Measurements from ENCODE around the gene ONECUT2.
"Not testable (repeated sequence)": the region's sequence is repeated elsewhere in the genome, so short reads cannot be mapped to it uniquely, and the experiment has no call there.

Gene ONECUT2

DNA sequence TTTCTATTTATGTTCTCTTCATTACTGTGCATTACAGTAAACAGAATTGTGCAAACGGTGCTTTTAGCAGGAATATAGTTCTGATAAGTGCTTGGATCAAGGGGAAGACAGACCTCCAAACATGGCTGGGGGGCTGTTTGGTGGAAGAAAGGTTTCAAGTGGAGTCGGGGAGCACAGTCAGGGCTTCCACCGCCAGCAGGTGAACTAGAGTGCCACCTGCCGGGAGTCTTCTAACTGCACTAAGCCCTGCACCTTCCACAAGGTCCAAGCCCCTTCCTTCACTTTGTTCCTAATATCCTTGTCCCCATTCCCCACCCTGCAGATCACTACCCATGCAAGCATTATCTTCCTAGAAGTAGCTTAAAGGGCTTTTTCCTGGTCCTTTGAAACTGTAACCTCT is 11.1 kb downstream of the ONECUT2 start:
- DNase-seq (ENCODE audit: low spot score): peak; percentile 33

DNA sequence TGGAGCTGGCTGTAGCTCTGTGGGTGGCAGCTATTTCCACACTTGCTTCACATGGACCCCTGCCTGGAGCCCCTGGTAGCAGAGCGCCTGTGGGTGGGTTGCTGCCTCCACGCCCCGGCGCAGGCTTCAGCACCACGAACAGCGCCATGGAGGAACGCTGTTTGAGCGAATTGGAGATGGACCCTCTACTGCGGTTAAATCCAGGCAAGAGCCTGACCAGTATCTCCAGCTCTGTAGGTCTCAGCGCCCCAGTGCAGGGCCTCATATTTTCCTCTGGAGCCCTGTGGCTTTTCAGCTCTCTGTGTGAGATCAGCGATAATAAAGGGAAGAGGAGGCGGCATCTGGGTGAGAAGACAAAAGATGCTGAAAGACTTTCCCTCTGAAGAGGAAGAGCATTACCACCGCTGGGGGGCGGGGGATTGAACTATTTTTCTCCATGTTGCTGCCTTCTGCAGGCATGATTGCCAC is 12.0 kb downstream of the ONECUT2 start:
- peak; percentile 62 for DNase-seq (ENCODE audit: low spot score)

DNA sequence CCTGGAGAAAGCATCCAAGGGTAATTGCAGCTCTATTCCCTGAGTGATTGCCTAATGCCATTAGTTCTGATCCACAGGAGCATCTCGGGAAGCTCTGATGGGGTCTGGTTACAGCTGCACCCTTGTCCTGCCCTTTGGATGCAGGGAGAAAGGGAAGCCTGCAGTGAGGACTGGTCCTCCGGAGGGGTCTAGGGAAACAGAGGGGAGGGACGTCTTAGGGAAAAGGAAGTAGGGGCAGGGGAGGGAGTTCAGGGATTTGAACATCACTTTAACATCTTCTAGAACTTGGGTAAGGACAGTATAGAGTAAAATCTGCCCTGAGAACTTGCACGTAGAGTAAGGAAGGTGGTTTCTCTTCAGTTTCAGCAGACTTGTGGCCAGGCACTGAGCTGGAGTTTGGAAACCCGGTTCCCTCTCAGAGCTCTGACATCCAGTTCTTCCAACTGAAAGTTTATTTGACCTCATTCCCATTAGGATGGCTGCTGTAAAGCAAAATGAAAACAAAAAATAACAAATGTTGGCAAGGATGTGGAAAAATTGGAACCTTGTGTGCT is 20.5 kb downstream of the ONECUT2 start:
- DNase-seq (ENCODE audit: low spot score): no peak

DNA sequence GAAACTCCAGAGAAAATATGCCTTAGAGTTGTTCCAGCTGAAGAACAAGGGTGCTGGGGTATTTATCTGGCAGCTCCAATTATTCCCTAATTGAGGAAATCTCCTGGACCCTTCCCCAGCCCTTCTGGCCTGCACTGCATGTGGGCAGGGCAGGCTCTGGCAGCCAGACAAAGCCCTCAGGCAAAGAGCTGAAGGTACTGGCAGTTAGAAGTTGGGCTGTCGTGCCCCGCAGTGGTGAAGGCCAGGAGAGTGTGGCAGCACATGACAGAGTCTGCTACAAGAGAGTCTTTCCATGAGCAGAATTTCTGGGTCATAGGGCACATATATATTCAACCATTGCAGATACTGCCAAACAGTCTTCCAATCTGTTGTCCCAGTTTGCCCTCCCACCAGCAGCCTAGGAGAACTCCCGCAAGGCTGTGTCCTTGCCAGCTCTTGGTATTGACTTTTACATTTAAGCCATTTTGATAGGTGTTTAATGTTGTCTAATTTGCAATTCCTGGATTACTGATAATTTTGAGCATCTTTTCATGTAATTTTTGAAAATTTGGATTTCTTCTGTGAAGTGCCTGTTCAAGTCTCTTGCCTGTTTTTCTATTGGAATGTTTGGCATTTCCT is 26.6 kb downstream of the ONECUT2 start:
- DNase-seq (ENCODE audit: low spot score): no peak

DNA sequence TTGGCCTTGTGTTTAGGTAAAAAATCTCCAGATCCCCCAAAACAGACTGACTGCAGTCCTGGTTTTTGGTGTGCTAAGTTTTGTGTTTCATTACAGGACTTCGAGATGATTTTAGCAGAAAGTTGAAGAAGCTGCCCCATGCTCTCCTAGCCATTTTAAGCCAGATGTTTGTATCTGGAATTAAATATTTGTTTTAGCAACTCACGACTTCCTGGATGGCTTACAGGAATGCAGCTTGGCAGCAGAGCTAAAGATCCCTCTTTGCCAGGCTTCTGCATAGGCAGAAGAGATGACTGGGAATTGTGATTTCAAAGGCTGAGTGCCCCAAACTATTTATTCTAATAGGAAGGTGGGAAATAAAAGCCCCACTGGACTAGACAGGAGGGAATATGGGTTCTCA is 31.1 kb downstream of the ONECUT2 start:
- no peak for DNase-seq (ENCODE audit: low spot score)

DNA sequence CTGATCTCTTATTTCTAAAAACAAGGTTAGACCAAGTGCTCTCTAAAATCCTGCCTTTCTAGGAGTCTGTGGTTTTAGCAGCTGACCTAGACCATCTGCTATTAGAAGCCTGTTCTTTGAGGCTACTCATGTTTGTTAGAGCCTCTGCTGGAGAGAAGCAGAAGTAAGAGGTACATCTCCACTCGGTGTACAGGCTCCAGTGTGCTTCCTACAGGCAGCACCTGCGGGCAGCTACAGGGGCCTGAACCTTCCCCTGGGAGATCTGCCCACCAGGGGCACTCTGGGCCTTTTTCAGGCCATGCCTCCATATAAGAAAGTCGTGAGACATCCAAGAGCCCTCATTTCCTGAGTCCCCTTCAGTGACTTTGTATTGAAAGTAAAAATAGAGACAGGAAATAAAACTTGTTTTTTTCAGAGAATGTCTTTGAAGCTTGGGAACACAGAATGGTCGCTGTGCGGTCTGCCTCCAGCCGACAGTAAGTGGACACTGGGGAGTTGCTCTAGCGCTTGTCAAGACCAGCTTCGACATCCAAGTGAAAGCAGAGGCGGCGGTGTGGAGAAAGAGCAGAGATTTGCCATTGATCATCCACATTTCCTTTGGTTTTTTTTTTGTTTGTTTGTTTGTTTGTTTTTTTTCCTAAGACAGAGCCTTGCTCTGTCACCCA is 31.7 kb downstream of the ONECUT2 start:
- DNase-seq (ENCODE audit: low spot score): no peak

DNA sequence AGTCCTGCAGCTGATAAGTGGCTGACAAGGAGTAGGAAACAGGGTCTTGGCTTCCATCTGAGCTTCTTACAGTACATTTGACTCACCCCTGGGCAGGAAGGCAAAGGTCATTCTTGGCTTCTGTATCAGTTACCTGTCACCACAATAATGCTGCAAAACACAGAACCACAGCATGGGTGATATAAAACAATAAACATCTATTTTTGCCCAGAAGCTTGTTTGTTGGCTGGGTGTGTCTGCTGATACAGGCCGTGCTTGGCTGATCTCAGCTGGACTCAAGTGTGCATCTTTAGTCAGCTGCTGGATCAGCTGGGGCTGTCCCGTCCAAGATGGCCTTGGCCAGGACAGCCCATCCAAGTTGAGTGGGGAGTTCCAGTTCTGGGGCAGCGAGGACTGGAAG is 34.7 kb downstream of the ONECUT2 start:
- no peak for DNase-seq (ENCODE audit: low spot score)

DNA sequence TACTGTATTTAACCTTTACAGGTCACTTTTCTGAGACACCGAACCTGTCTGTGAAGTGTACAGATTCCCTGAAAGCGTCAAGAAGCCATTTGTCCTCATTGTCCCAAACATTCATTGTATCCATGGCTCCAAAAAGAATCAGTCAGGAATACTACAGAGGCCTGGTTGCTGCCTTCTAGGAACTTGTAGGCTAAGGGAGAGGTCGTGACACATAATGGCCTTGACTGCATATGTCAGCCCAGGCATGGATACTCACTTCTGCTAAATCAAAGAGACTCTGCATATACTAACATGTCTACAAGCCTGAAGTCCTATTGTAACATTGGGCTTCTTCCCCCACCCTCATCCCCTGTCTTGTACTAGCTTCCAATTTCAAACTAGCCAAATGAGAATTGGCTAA is 40.2 kb downstream of the ONECUT2 start:
- no peak for DNase-seq (ENCODE audit: low spot score)

DNA sequence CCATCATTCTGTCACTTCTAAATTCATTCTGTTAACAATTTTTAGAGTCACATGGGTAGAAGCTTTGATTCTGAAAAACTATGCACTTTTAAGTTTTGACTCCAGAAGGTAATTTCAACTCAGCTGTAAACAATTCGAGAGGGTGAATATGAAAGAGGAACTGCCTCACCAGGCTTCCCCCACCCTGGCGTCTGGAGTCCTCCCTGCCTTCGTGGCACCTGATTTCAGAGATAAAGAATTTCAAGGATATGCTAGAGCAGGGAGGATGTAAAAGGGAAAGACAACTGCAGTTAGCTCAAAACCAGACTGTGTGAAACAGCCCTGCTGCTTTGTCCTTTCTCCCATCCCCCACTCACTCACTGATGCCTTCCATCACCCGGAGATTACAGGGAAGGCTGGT is 40.7 kb downstream of the ONECUT2 start:
- no peak for DNase-seq (ENCODE audit: low spot score)

DNA sequence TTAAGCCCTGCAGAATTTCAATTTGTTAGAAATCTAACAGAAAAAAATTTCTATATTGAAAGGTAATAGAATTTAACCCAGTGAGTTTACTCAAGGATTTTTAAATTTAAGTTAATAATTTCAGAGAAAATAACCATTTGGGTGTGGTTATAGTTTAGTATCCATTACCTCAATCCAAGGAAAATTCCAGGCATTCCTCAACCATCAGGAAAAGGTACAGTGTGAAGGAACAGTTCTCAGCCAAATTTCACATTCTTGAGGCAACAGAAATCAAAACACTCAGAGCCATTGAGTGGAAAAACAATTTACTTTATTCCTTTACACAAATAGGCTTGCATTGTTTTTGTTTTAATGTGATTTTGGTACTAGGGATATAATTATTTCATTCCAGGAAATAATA is 45.6 kb downstream of the ONECUT2 start:
- no peak for DNase-seq (ENCODE audit: low spot score)

DNA sequence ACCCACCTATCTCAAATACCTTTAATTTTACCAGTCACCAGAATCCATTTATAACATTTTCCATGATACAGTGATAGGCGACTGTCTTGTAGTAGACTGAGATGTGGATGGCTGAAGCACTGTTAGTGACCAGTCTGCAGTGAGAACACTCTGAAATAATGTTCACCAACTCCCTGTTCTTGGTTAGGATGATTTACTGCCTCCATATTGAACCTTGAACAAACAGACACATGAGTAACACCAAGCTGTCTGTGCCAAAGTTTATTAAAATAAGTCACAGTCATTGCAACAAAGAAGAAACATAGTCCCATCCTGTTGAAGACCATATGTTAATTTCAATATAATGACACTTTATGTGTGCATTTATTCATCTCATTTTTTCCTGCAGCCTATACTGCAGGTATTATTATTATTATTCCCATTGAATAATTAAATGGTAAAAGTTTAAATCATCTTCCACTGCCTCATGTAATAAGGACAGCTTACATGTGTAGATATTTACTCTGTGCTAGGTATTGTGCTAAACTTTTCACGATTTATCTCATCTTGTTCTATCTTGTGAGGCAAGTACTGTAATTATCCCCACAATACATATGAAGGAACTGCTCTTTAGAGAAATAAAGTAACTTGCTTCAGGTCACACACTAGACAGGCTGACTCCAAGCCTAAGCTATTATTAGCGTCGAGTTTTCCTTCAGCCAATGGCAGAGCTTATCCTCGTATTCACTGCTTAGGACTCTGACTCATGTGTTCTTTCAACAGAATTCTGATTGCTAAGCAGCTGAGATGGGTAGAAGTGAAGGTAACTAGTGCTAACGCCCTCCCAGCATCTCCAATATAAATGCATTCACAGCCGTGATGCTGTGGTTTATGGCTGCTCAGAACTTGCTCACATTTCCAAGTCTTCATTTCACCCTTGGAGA is 62.5 kb downstream of the ONECUT2 start:
- DNase-seq (ENCODE audit: low spot score): no peak

DNA sequence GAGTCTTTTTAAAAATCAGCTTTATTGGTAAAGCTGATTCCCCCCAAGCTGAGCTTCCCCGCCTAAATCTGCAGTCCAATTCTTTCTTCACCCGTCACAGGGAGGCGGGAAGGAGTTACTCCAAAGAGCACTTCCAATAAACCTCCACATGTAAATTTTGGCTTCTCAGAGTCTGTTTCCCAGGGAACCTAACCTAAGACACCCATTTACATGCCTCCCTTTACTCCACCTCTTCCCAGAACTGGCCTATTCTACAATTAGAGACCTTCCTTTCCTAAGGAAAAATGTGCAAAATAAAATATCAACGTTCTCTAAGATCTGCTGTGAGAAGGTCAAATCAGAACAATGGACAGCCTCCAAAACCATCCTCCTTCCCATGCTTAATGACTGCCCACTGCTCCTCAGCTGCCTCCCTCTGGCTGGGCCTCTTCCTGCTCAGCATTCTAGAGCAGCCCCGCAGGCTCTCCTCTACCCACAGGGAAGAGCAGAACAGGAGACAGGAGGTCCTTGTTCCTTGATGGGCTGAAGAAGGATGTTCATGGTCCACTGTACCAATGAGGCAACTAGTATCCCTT is 63.6 kb downstream of the ONECUT2 start:
- no peak for DNase-seq (ENCODE audit: low spot score)

DNA sequence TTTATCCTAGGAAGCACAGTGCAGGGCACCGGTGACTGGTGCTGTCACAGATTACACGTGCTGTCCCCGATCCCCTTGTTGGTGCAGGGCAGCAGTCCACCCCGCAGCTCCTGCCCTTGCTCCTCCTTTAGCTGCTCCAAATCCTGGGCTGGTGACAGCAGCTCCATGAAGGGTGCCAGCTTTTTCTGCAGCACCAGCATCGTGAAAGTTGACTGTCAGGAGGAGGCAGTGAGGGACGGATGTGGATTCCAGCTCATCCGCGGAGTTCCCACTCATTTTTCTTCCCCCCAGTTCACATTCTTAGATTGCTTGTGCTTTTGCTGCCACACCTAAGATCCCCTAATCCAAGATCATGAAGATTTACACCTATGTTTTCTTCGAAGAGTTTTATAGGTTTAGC is 67.5 kb downstream of the ONECUT2 start:
- DNase-seq (ENCODE audit: low spot score): no peak

DNA sequence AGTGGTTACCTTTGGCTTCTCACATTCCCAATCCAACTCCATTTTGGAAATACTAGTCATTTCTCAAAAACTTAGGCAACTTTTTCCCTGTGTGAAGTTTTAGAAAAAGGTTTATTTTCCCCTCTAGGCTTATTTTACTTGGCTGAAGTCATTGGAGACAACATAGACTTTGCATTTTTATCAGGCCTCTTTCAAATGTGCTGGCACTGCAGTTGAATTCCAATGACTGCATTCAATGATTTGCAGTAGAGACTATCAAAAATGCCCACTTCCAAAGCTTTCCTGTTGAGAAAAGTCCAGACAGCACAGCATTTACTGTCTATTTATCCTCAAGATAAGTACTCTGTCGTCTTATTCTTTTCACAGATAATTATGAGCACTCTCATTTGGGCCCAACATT is 70.1 kb downstream of the ONECUT2 start:
- no peak for DNase-seq (ENCODE audit: low spot score)

DNA sequence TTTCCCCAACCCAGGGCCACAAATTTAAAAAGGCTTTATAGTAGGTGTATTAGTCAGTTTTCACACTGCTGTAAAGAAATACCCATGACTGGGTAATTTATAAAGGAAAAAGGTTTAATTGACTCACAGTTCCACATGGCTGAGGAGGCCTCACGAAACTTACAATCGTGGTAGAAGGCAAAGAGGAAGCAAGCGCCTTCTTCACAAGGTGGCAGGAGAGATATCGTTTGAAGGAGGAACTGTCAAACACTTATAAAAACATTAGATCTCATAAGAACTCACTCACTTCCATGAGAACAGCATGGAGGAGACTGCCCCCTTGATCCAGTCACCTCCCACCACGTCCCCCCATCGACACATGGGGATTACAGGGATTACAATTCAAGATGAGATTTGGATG is 80.9 kb downstream of the ONECUT2 start:
- no peak for DNase-seq (ENCODE audit: low spot score)

DNA sequence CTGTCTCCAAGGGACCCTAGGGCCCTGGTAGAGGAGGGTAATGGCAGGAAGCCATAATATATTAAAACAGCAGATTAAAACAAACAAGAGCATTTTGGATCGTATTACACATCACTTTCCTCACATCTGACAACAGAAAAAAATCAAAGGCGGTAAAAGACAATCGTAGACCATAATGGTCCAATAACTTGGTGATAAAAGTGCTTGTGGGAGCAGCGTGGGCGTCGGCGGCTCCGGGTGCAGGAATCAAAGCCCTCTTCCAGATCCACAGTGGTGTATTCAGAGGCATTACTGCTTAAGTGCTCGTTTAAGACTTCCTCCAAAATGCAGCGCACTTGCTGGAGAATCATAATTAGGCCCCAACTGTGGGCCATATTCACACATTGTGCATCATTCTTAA is 83.4 kb downstream of the ONECUT2 start:
- no peak for DNase-seq (ENCODE audit: low spot score)

DNA sequence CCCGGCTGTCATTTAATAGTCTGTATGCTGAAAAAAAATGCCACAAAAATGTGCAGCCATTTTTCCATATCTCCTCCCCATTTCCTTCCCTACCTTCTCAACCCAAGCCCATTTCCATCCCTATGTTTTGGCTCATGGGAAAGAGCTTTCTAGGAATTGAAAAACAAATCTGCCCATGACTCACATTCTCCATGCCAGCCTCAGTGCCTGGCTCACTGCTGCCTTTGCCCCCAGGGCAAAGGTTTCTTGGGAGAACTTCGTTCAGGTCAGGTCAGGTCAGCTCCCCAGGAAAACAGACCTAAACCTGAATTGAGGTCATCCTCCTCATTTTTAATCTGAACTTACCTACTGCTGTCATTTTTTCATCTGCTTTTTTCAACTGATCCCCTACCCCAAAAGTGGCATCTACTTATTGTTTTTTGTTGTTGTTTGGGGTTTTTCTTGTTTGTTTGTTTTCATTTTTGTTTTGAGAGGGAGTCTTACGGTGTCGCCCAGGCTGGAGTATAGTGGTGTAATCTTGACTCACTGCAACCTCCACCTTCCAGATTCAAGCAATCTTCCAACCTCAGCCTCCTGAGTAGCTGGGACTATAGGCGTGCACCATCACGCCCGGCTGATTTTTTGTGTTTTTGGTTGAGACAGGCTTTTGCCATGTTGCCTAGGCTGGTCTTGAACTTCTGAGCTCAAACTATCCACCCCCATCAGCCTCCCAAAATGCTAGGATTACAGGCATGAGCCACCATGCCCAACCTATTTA is 84.7 kb downstream of the ONECUT2 start:
- DNase-seq (ENCODE audit: low spot score): no peak

DNA sequence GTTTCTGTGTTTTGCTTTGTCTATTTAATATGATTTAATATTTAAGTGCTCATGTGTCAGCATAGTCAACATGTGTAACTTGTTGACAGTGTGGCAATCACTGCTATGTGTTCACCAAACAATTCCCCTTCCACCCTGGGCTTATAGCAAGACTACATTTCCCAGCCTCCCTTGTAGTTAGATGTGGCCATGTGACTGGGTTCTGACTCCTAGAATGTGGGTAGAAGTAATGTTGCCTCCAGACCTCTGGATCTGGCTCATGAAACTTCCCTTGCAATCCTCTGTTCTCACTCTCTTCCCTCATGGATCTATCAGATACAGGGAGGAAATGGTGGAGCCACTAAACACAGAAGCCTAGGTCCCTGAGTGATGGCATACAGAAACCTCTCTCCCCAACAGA is 87.2 kb downstream of the ONECUT2 start:
- not testable (repeated sequence) for DNase-seq (ENCODE audit: low spot score)

DNA sequence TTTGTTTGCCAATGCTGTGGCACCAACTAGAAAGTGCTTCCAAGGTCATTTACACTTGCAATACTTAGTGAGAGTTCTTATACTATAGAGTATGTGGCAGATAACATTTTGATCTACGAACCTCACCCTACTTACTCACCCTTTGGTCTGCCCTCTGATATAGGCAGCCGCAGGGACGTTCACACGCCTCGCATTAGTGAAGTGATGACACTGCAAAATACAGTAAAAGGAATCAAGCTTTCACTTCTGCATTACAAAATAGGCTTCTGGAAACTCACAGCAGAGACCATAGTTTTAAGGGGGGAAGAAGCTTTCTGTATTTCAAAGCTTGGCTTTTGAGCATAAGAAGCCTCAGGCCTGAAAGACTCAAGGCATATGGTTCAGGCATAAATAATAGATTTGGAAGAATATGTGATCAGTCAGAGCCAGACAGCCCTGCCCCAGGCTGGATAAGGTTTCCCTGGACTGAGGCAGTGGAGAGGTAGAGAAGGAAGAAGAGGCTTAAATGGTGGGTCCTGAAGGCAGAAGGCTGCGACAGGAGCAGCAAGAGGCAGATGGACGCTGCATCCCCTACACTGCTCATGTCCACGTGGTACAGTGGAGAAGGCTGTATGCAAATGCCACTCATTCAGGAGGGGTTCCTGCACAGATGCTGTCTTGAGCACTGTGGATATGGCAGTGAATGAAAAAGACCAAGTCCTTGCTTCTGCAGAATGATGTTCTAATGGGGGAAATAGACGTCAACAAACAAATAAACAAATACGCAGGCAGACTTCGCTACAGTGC is 88.2 kb downstream of the ONECUT2 start:
- DNase-seq (ENCODE audit: low spot score): peak; percentile 32

DNA sequence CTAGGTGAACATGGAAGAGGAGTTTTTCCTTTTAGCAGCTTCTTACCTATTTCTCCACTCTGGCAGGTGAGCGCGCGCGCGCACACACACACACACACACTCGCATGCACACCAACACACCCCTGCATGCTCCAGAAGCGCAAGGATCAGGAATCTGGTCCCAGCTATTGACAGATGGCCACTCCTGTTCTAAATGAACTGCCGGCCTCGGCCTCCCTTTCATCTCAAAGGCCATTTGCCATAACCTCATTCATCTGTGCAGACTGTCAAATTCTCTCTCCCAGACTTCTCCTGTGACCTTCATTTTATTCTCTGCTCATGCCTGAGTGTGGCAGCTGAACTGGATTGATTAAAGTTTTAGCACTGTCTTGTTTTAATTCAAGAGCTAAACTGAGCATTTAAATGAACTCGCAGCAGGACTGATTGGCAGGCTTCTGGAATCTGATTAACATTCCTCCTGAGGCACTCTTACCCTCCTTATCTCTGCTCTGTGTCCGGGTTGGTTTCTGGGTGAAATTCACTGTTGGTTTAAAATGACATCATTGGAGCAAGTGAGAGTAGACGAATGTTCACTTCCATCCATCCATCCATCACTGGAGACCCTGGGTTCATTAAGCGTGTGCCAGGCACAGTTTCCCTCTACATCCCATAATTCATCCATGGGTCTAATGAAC is 92.5 kb downstream of the ONECUT2 start:
- DNase-seq (ENCODE audit: low spot score): no peak

Data from Ammon's horn (tissue), 1 donor.